GM12873 (cell line): ENCODE results near the gene ACTL7B.

Experiments used
- TF ChIP-seq, protein P1 (sequence below): IDR thresholded peaks from 2 replicates; pipeline ENCODE4 v1.5.1; 2012; ENCODE audit warnings: low read depth, mild to moderate bottlenecking, moderate library complexity, low read length, control low read depth; ENCODE audit not compliant: insufficient read depth; ENCODE audit errors: missing control alignments

ACTL7B gene

DNA sequence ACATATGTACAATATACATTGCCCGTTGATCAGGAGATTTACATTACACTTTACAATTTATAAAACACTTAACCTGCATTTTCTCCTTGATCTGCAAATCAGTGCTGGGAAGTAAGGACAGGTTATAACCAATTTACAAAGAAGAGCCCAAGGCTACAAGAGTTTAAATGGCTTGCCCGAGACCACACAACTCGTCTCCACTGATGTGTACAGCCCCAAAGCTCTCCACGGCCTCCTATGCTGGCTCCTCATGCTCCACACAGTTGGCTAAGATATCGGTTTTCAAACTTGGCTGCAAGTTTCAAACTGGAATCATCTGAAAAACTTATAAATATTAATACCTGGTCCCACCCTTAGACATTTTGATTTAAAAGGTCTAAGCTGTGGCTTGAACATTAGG, 10.3 kb downstream of the ACTL7B start:
- TF ChIP-seq, protein P1, sequence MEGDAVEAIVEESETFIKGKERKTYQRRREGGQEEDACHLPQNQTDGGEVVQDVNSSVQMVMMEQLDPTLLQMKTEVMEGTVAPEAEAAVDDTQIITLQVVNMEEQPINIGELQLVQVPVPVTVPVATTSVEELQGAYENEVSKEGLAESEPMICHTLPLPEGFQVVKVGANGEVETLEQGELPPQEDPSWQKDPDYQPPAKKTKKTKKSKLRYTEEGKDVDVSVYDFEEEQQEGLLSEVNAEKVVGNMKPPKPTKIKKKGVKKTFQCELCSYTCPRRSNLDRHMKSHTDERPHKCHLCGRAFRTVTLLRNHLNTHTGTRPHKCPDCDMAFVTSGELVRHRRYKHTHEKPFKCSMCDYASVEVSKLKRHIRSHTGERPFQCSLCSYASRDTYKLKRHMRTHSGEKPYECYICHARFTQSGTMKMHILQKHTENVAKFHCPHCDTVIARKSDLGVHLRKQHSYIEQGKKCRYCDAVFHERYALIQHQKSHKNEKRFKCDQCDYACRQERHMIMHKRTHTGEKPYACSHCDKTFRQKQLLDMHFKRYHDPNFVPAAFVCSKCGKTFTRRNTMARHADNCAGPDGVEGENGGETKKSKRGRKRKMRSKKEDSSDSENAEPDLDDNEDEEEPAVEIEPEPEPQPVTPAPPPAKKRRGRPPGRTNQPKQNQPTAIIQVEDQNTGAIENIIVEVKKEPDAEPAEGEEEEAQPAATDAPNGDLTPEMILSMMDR, result no peak

DNA sequence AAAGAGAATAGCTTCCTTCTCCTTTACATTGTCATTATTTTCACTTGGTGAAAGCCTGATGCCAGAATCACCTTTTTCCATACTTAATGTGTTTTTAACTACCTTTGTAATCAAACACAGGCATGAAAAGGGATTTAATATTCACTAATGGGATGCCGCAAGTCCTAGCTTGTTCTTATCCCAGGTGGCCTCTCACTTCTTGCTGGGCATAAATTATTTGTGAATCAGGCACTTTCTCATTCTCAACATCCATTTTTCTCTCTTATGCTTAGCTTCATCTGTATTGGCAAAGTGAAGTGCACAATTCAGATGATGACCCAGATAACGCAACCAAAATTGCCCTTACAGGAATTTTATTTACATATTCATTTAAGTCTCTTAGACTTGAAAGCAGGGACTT, 10.9 kb downstream of the ACTL7B start:
- TF ChIP-seq, protein P1, result no peak

DNA sequence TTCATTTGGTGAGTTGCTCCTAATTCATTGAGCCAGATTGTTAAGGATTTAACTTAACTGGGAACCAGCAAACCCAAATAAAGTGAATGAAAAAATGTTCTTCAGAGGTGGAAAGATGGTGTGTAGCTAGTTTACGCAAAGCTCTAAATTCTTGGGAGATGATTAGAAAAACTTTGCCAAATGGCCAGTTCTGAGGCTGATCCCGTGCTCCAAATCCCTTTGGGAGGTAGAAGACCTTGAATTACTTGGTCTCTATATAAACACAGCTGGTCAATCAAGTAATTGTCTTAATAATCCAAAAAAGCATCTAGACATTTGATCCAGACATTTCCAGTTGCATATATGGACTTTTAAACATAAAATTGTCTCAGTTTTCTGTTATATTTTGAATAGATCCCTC, 11.4 kb downstream of the ACTL7B start:
- TF ChIP-seq, protein P1, result no peak

DNA sequence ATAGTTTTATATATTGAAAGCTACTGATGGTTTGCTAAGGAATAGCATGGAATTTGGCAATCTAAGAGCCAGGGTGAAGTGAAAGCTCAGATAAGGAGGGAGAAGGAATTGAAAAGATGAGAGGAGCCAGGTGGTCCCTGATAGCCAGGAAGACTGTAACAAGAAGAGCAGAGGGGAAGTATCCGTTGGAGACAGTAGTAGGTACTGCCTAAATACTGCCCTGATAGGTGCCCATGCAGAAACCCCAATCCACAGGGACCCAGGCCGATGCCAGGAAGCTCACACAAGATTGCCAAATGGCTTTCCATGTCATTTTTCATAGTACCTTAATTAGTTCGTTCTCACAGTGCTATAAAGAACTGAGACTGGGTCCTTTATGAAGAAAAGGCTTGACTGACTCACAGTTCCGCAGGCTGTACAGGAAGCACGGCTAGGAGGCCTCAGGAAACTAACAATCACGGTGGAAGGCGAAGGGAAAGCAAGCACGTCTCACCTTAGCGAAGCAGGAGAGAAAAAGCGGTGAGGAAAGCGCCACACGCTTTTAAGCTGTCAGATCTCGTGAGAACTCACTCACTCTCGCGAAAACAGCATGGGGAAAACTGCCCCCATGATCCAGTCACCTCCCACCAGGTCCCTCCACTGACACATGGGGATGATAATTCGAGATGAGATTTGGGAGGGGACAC, 13.0 kb downstream of the ACTL7B start:
- TF ChIP-seq, protein P1, result no peak

DNA sequence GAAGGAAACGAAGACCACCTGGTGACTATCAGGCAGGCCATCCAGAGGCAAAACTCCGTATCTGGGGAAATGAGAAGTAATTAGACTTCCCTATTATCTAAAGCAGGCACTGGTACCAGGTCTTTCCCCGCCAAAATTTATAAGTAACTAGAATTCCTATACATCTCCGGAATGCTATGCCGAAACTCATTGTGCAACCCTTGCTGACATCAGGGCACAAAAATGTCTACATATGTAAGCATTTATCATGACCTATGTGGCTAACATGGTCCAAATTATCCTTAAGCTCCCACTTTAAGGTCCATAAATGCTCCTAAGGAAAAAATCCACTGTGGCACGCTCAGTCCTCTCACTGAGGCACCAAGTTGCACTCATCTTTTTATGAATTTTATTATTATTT, 17.8 kb downstream of the ACTL7B start:
- TF ChIP-seq, protein P1, result no peak

DNA sequence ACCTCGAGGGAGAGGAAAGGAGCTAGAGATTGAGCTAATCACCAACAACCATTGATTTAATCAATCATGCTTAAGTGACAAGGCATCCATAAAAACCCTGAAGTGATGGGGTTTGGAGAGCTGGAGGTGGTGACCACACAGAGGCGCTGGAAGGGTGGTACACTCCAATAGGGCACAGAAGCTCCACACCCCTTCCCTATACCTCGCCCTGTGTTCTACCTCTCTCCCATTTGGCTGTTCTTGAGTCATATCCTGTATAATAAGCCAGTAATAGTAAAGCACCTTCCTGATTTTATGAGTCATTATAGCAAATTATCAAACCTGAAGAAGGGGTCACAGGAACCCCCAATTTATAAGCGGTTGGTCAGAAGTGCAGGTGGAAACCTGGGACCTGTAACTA, 18.3 kb downstream of the ACTL7B start:
- TF ChIP-seq, protein P1, result no peak

DNA sequence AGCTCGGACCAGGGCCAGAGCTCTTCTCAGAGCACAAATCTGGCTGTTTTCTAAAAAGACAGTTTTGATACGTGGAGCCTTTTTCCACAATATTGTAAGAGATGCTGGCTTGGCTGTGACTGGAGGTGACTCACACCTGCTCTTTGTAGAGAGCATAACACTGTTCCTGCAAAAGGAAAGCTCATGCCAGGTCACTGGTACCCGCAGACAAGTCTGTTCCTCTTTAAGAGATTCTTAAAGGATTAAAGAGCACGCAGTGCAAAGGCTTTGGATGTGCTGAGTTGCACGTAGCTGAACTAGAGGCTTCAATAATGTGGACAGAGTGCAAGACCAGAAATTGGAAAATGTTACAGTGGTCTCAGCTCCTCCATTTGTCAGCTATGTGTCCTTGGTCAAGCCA, 19.0 kb downstream of the ACTL7B start:
- TF ChIP-seq, protein P1, result no peak
